ENCODE measurements around the gene LINGO1. TPM values are rescaled to one million over a fixed set of nuclear protein-coding genes. Genes with fewer than 3 reads are reported as not detected.

Gene LINGO1
- total and polyA plus RNA-seq, 9 of the 15 experiments (the other 6 are each of a cell fraction or from before 2014, with no cell fraction given), result 0.07 to 15.3 (median 2.1) TPM

- ATAC-seq, result no peak
- ChIA-PET POLR2A (interaction anchor here (0.9 to 1.2 kb wide), 3 partner anchors 10 to 22 kb away, joined by 3 to 4 read pairs (median 3); no protein-coding TSS in a partner anchor), CTCF (ENCODE audit: low intra/inter-chr PET ratio) (no interaction called here)
- H3K9me3 ChIP-seq (replicated peaks; ENCODE audit: control insufficient read depth, insufficient read depth, low read depth, low read length), result no peaks in the 10 kb centered on the region
- H3K9ac ChIP-seq (ENCODE audit: insufficient read depth in 1 of 2, low read depth in 2 of 2, low read length in 2 of 2), result no peak overlapping the region; a peak in 1 of 4 replicates
- peak overlapping the region; percentile 92 for H2AFZ ChIP-seq (ENCODE audit: low read depth, low read length)
- BruUV-seq (replicated peaks), result no TSS peak
- TF ChIP-seq PYGO2 (tag; IDR thresholded peaks at IDR 0.05) (no peak), ZBTB7A (IDR thresholded peaks at IDR 0.05; ENCODE audit: borderline replicate concordance, control insufficient read depth, low read depth, low read length) (peak; percentile 25; the same call in 1 of the 2 replicates), SOX6 (IDR thresholded peaks at IDR 0.05) (no peak), ETV1 (tag; conservative IDR thresholded peaks at IDR 0.05; ENCODE audit: low read depth) (no peak)
- no peaks in the 10 kb centered on the region for H3K36me3 ChIP-seq (ENCODE audit: control insufficient read depth, insufficient read depth, low read length)
- 84% methylated on average over 14 of the region's 14 CpGs for WGBS (ENCODE audit: insufficient coverage, low coverage, missing lambda C conversion rate)
- no peak for DNase-seq (ENCODE audit: extremely low read depth in 1 of 4, low spot score in 3 of 4)
- intact Hi-C loops (cut with micrococcal nuclease) (no loop called here), in situ Hi-C loops (cut with MboI) (no loop called here)
- H3K9me1 ChIP-seq (ENCODE audit: control insufficient read depth, insufficient read depth, low read length), result no peaks in the 10 kb centered on the region
- H3K4me3 ChIP-seq, result no peak overlapping the region
- no peaks in the 10 kb centered on the region for H4K20me1 ChIP-seq (replicated peaks; ENCODE audit: control insufficient read depth, insufficient read depth, low read length)
- H3K27ac ChIP-seq (ENCODE audit: extremely low read depth, low read depth, low read length), result peak overlapping the region; percentile 40; the same call in 1 of the 3 replicates
- peaks cover 6 to 9% of the 10 kb centered on the region in 2 experiments; a peak in 3 of 5 replicates for H3K4me1 ChIP-seq (replicated peaks in 1 of 2; ENCODE audit: control insufficient read depth in 2 of 2, insufficient read depth in 2 of 2, low read length in 2 of 2)
- peak overlapping the region; percentile 28; the same call in 1 of the 2 replicates for H3K4me2 ChIP-seq (ENCODE audit: insufficient read depth, low read length)
- no peak for FAIRE-seq
- H3K27me3 ChIP-seq (ENCODE audit: control insufficient read depth in 2 of 2, insufficient read depth in 2 of 2, low read length in 2 of 2), result no peaks in the 10 kb centered on the region
- no peaks in the 10 kb centered on the region for H3K79me2 ChIP-seq (ENCODE audit: control insufficient read depth, insufficient read depth, low read length)
Measured at GRCh38 chr15:77599357-77599756, 33.4 kb downstream of the LINGO1 start.

- TF ChIP-seq ZKSCAN1 (IDR thresholded peaks at IDR 0.05; ENCODE audit: low read depth, low read length), result peak; percentile 5; the same call in 1 of the 2 replicates
- no peak for TF ChIP-seq ZFP36 (IDR thresholded peaks at IDR 0.05; ENCODE audit: low read depth, low read length, partially characterized antibody)
- BruUV-seq (replicated peaks), result no TSS peak
- H3K9me3 ChIP-seq (replicated peaks; ENCODE audit: control insufficient read depth, insufficient read depth, low read depth, low read length), result no peaks in the 10 kb centered on the region
- DNase-seq (ENCODE audit: extremely low read depth in 1 of 4, low spot score in 3 of 4) (no peak), FAIRE-seq (no peak), ATAC-seq (no peak)
- H3K4me2 ChIP-seq (ENCODE audit: insufficient read depth, low read length), result no peak overlapping the region
- in situ Hi-C loops (cut with MboI) (no loop called here), intact Hi-C loops (cut with micrococcal nuclease) (no loop called here)
- no peak overlapping the region for H3K4me3 ChIP-seq
- CTCF ChIA-PET (ENCODE audit: low intra/inter-chr PET ratio), result no interaction called here
- H3K36me3 ChIP-seq (ENCODE audit: control insufficient read depth, insufficient read depth, low read length), result no peaks in the 10 kb centered on the region
- POLR2A ChIA-PET, result no interaction called here
- H3K9me1 ChIP-seq (ENCODE audit: control insufficient read depth, insufficient read depth, low read length), result no peaks in the 10 kb centered on the region
- H3K27ac ChIP-seq (ENCODE audit: extremely low read depth, low read depth, low read length), result no peak overlapping the region
- H2AFZ ChIP-seq (ENCODE audit: low read depth, low read length), result no peak overlapping the region
- H3K79me2 ChIP-seq (ENCODE audit: control insufficient read depth, insufficient read depth, low read length), result no peaks in the 10 kb centered on the region
- H4K20me1 ChIP-seq (replicated peaks; ENCODE audit: control insufficient read depth, insufficient read depth, low read length), result no peaks in the 10 kb centered on the region
- H3K9ac ChIP-seq (ENCODE audit: insufficient read depth in 1 of 2, low read depth in 2 of 2, low read length in 2 of 2), result peak overlapping the region in 1 of 2 experiments; percentile 29; a peak in 1 of 4 replicates
- WGBS (ENCODE audit: insufficient coverage, low coverage, missing lambda C conversion rate), result 62% methylated on average over 5 of the region's 5 CpGs
- H3K4me1 ChIP-seq (replicated peaks in 1 of 2; ENCODE audit: control insufficient read depth in 2 of 2, insufficient read depth in 2 of 2, low read length in 2 of 2), result peaks cover 5 to 6% of the 10 kb centered on the region in 2 experiments; a peak in 3 of 5 replicates
- H3K27me3 ChIP-seq (ENCODE audit: control insufficient read depth in 2 of 2, insufficient read depth in 2 of 2, low read length in 2 of 2), result no peaks in the 10 kb centered on the region
Measured at GRCh38 chr15:77598644-77599043, 34.1 kb downstream of the LINGO1 start.
